H1 (cell line): Measurements from ENCODE around the gene FAM53C. TPM values are rescaled to one million over a fixed set of nuclear protein-coding genes. Genes with fewer than 3 reads are reported as not detected.

Experiments used
- ASH2L ChIP-seq: fragments of 200-600, 300-600 bp; sonication (generic); IDR thresholded peaks from one replicate; pipeline ENCODE4 v1.7.1; 2017; ENCODE audit warnings: low read length
- BCL11A ChIP-seq, 2 experiments: IDR thresholded peaks; one replicate each; pipeline ENCODE4 v1.6.1; 2011; ENCODE audit warnings: low read depth in 2 of 2, low read length in 2 of 2, mild to moderate bottlenecking in 2 of 2
- HDAC2 ChIP-seq, 2 experiments: fragments of 300-600 bp in 1 of 2; sonication (generic) in 1 of 2; IDR thresholded peaks; 2 replicates each; pipeline ENCODE4 v1.6.1; 2011 to 2012; ENCODE audit warnings: low read depth in 2 of 2, low read length in 2 of 2, mild to moderate bottlenecking in 2 of 2, moderate library complexity in 2 of 2, borderline replicate concordance in 1 of 2, inconsistent platforms in 1 of 2
- POLR2A ChIP-seq, 2 experiments: IDR thresholded peaks; 1 replicate in 1 of 2; 2 replicates in 1 of 2; pipeline ENCODE4 v1.6.1; 2011; ENCODE audit warnings: low read depth in 2 of 2, low read length in 2 of 2, mild to moderate bottlenecking in 2 of 2; ENCODE audit errors: control extremely low read depth in 1 of 2
- polyA plus RNA-seq, 7 experiments: library from polyadenylated mRNA; depleted of rRNA in 3 of 7; stranded (reverse) in 5 of 7; unstranded in 2 of 7; fragments of >200 nt in 5 of 7; fragments of 200-250 nt in 2 of 7; gene quantifications; 1 replicate in 5 of 7; 2 replicates in 1 of 7; 4 replicates in 1 of 7; pipeline versions ENCODE4 v1.2.1 to v1.2.3, GENCODE V29; 2011 to 2013; ENCODE audit warnings: missing spikeins in 2 of 7, mixed read lengths in 2 of 7
- total RNA-seq: library from RNA; stranded (reverse); fragmentation: NEBNext Ultra II Directional; extraction: Animal tissue kit (Norgen Biotek cat#: 25700); gene quantifications from 2 replicates; pipeline ENCODE4 v1.2.1, GENCODE V29; 2021
- TF ChIP-seq, protein P1 (sequence below): IDR thresholded peaks from 2 replicates; pipeline ENCODE4 v1.6.1; 2011; ENCODE audit warnings: low read length, improper control_type of control experiment

The FAM53C gene
- total and polyA plus RNA-seq, 2 of the 8 experiments (the other 6 are each of a cell fraction or from before 2014, with no cell fraction given): 57.6 to 75.3 TPM

DNA sequence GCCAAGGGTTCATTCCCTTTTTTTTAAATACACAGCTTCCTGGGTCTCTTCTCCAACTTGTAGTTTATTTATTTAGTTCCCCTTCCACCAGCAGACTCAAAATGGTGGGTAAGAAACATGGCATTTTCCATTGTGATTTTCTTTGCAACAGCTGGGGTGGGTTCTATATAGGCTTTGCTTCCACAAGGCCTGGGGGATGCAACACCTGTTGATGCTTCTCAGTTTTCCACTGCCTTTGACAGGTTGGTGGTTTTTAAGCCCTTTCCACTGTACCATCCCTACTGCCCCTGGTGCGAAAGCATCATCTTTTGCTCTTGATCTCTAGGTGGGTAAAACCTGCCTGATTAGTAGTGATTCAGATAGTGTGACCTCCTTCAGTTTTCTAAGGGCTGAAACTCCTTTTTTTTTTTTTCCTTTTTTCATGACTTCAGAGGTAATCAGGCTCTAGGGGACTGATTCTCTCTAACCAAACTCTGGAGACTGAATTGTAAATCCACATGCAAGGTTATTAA is 22.9 kb downstream of the FAM53C start (continued):
- TF ChIP-seq, protein P1, sequence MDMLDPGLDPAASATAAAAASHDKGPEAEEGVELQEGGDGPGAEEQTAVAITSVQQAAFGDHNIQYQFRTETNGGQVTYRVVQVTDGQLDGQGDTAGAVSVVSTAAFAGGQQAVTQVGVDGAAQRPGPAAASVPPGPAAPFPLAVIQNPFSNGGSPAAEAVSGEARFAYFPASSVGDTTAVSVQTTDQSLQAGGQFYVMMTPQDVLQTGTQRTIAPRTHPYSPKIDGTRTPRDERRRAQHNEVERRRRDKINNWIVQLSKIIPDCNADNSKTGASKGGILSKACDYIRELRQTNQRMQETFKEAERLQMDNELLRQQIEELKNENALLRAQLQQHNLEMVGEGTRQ: no peak
- TF ChIP-seq BCL11A (IDR thresholded peaks at IDR 0.05; ENCODE audit: low read depth in 2 of 2, low read length in 2 of 2) (no peak), POLR2A (IDR thresholded peaks at IDR 0.05; ENCODE audit: control extremely low read depth in 1 of 2, low read depth in 2 of 2, low read length in 2 of 2) (no peak), ASH2L (no peak), HDAC2 (IDR thresholded peaks at IDR 0.05; ENCODE audit: borderline replicate concordance in 1 of 2, low read depth in 2 of 2, low read length in 2 of 2) (no peak)
